HepG2 (cell line): ENCODE measurements around the gene EGFR. TPM values are rescaled to one million over a fixed set of nuclear protein-coding genes. Genes with fewer than 3 reads are reported as not detected.
A peak's percentile ranks its signal among the peaks of the same experiment; 100 is the strongest.

Source experiments
- CTCF ChIP-seq: sonication (generic); formaldehyde crosslinking; IDR thresholded peaks from 2 replicates; pipeline ENCODE4 v1.5.0; 2020; ENCODE audit warnings: mild to moderate bottlenecking, missing genetic modification reagents, moderate library complexity
- E2F1 ChIP-seq: sonication (generic); formaldehyde crosslinking; IDR thresholded peaks from 2 replicates; pipeline ENCODE4 v1.5.0; 2020; ENCODE audit warnings: missing genetic modification reagents
- GTF3A ChIP-seq: sonication (generic); formaldehyde crosslinking; conservative IDR thresholded peaks from 2 replicates; pipeline ENCODE4 v1.4.0; 2020; ENCODE audit warnings: mild to moderate bottlenecking, missing genetic modification reagents
- HDAC1 ChIP-seq: sonication (generic); formaldehyde crosslinking; IDR thresholded peaks from 2 replicates; pipeline ENCODE4 v1.5.1; 2020; ENCODE audit warnings: mild to moderate bottlenecking, missing genetic modification reagents
- JUND ChIP-seq: sonication (generic); formaldehyde crosslinking; IDR thresholded peaks from 2 replicates; pipeline ENCODE4 v1.8.0; 2022; ENCODE audit warnings: mild to moderate bottlenecking, missing genetic modification reagents
- MAFF ChIP-seq: IDR thresholded peaks from 2 replicates; pipeline ENCODE4 v1.6.1; 2011; ENCODE audit warnings: low read depth, low read length, improper control_type of control experiment
- PITX1 ChIP-seq: sonication (generic); formaldehyde crosslinking; IDR thresholded peaks from 2 replicates; pipeline ENCODE4 v1.5.1; 2020; ENCODE audit warnings: mild to moderate bottlenecking, missing genetic modification reagents
- PLRG1 ChIP-seq: fragments of 450-650 bp; conservative IDR thresholded peaks from 2 replicates; pipeline ENCODE4 v1.6.1; 2016
- POLR2A ChIP-seq, 2 experiments: IDR thresholded peaks; 2 replicates each; pipeline ENCODE4 v1.6.1; 2011; ENCODE audit warnings: low read depth in 2 of 2, low read length in 2 of 2, mild to moderate bottlenecking in 1 of 2, moderate library complexity in 1 of 2; ENCODE audit not compliant: insufficient read depth in 1 of 2
- RCOR2 ChIP-seq: IDR thresholded peaks from 2 replicates; pipeline ENCODE4 v1.6.1; 2016; ENCODE audit warnings: missing biosample characterization, missing genetic modification reagents
- RFXANK ChIP-seq: IDR thresholded peaks from 2 replicates; pipeline ENCODE4 v1.6.1; 2016
- SP2 ChIP-seq: sonication (generic); formaldehyde crosslinking; IDR thresholded peaks from 2 replicates; pipeline ENCODE4 v1.5.1; 2020; ENCODE audit warnings: mild to moderate bottlenecking, missing genetic modification reagents
- UBTF ChIP-seq: sonication (generic); formaldehyde crosslinking; IDR thresholded peaks from 2 replicates; pipeline ENCODE4 v1.4.0; 2020; ENCODE audit warnings: mild to moderate bottlenecking, missing genetic modification reagents
- ZMYM4 ChIP-seq: sonication (generic); formaldehyde crosslinking; IDR thresholded peaks from 2 replicates; pipeline ENCODE4 v1.8.1; 2023; ENCODE audit warnings: mild to moderate bottlenecking, missing genetic modification reagents
- ZNF10 ChIP-seq: sonication (generic); formaldehyde crosslinking; IDR thresholded peaks from 2 replicates; pipeline ENCODE4 v1.4.0; 2020; ENCODE audit warnings: mild to moderate bottlenecking, low read depth, missing genetic modification reagents, borderline replicate concordance
- ZNF136 ChIP-seq: sonication (generic); formaldehyde crosslinking; IDR thresholded peaks from 2 replicates; pipeline ENCODE4 v1.8.1; 2022; ENCODE audit warnings: low read depth, mild to moderate bottlenecking, moderate library complexity, missing genetic modification reagents
- ZNF280D ChIP-seq: sonication (generic); formaldehyde crosslinking; IDR thresholded peaks from 2 replicates; pipeline ENCODE4 v1.5.1; 2020; ENCODE audit warnings: mild to moderate bottlenecking, missing genetic modification reagents
- ZNF660 ChIP-seq: sonication (generic); formaldehyde crosslinking; IDR thresholded peaks from 2 replicates; pipeline ENCODE4 v1.5.1; 2020; ENCODE audit warnings: mild to moderate bottlenecking, low read depth, missing genetic modification reagents, borderline replicate concordance
- ZNF749 ChIP-seq: sonication (generic); formaldehyde crosslinking; IDR thresholded peaks from 2 replicates; pipeline ENCODE4 v1.8.0; 2022; ENCODE audit warnings: mild to moderate bottlenecking, missing genetic modification reagents, moderate library complexity, borderline replicate concordance
- ZNF777 ChIP-seq: sonication (generic); formaldehyde crosslinking; IDR thresholded peaks from 2 replicates; pipeline ENCODE4 v1.4.0; 2020; ENCODE audit warnings: missing genetic modification reagents
- ZSCAN20 ChIP-seq: sonication (generic); formaldehyde crosslinking; IDR thresholded peaks from 2 replicates; pipeline ENCODE4 v1.4.0; 2020; ENCODE audit warnings: missing genetic modification reagents, mild to moderate bottlenecking, borderline replicate concordance
- polyA plus RNA-seq, 8 experiments: library from polyadenylated mRNA; depleted of rRNA in 3 of 8; stranded (reverse) in 7 of 8; unstranded in 1 of 8; fragments of >200 nt; fragmentation: Illumina TruSeq in 4 of 8; extraction: Trizol in 4 of 8; gene quantifications; 2 replicates each; pipeline versions ENCODE4 v1.2.1 to v1.2.3, GENCODE V29; 2011 to 2016; ENCODE audit warnings: low read depth in 4 of 8, missing spikeins in 1 of 8, mixed read lengths in 1 of 8; ENCODE audit not compliant: insufficient read depth in 1 of 8
- total RNA-seq, 5 experiments: library from RNA; depleted of rRNA; stranded (reverse); fragments of >200 nt; fragmentation: Illumina TruSeq; extraction: Trizol; gene quantifications; 2 replicates each; pipeline ENCODE4 v1.2.3, GENCODE V29; 2016; ENCODE audit warnings: low read depth in 1 of 5

EGFR gene
- total and polyA plus RNA-seq, 2 of the 13 experiments (the other 11 are each of a cell fraction or from before 2014, with no cell fraction given), result 7.0 to 10.0 TPM

- TF ChIP-seq ZNF660, result no peak
- TF ChIP-seq POLR2A (IDR thresholded peaks at IDR 0.05; ENCODE audit: insufficient read depth in 1 of 2, low read depth in 2 of 2, low read length in 2 of 2), result no peak
- no peak for TF ChIP-seq GTF3A (CRISPR knock-in tag)
- no peak for TF ChIP-seq SP2 (CRISPR knock-in tag)
- no peak for TF ChIP-seq ZSCAN20 (CRISPR knock-in tag)
- no peak for TF ChIP-seq ZNF749 (CRISPR knock-in tag)
- TF ChIP-seq RCOR2 (CRISPR knock-in tag), result no peak
- TF ChIP-seq PLRG1, result no peak
- no peak for TF ChIP-seq JUND (CRISPR knock-in tag)
- TF ChIP-seq ZNF777 (CRISPR knock-in tag), result no peak
- TF ChIP-seq ZNF136 (CRISPR knock-in tag), result no peak
- peak; percentile 67 for TF ChIP-seq CTCF (CRISPR knock-in tag)
- TF ChIP-seq ZNF10 (CRISPR knock-in tag), result no peak
- 0 out of 2 replicates have a peak, but pooled peaks have one; percentile 21 for TF ChIP-seq MAFF
- no peak; the same call in 1 of the 2 replicates for TF ChIP-seq UBTF (CRISPR knock-in tag)
- TF ChIP-seq HDAC1 (CRISPR knock-in tag), result peak; percentile 75
- no peak for TF ChIP-seq E2F1 (CRISPR knock-in tag)
- no peak for TF ChIP-seq PITX1 (CRISPR knock-in tag)
- no peak for TF ChIP-seq ZNF280D (CRISPR knock-in tag)
- no peak for TF ChIP-seq RFXANK
- peak; percentile 84 for TF ChIP-seq ZMYM4
Observed at GRCh38 chr7:55131142-55131929, 112.5 kb downstream of the EGFR start (continued).
